ENCODE data around the gene BBOX1. TPM values are rescaled to one million over a fixed set of nuclear protein-coding genes. Genes with fewer than 3 reads are reported as not detected.

BBOX1 gene
- total and polyA plus RNA-seq, 2 of the 8 experiments (the other 6 are each of a cell fraction or from before 2014, with no cell fraction given) = not detected

DNA sequence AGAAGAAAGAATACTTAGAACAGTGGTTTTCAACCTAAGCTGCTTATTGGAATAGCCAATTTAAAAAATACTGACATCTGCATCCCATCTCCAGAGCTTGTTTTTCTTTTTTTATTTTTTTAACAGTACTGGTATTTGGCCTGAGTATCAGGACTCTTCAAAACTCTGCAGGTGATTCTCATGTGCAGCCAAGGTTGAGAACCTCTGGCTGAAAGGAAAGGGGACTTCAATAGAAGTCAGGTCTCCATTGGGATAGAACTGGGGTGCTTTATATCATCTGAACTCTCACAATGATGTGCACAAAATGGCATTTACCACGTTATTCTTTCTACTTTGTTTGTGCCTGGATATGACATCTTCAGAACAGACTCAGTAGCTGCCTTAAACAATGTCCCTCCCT, 55.3 kb downstream of the BBOX1 start:
- H3K56ac ChIP-seq (replicated peaks; ENCODE audit: insufficient read length, low read depth, low read length) = no peak overlapping the region
- CTCF ChIA-PET (ENCODE audit: partially characterized antibody) = no interaction called here
- no peaks in the 10 kb centered on the region for H4K20me1 ChIP-seq (replicated peaks in 1 of 2; ENCODE audit: control insufficient read depth in 1 of 2, insufficient read depth in 2 of 2, low read length in 2 of 2)
- H3K79me1 ChIP-seq (ENCODE audit: low read depth, low read length) = no peaks in the 10 kb centered on the region
- no peak overlapping the region for H3K14ac ChIP-seq (ENCODE audit: insufficient read length)
- POLR2A ChIA-PET (ENCODE audit: partially characterized antibody) = interaction anchor here (0.8 kb wide), 1 partner anchor 11 kb away, joined by 3 read pairs; no protein-coding TSS in a partner anchor
- no peak overlapping the region for H3K4me3 ChIP-seq (ENCODE audit: extremely low read depth in 1 of 4, insufficient read depth in 2 of 4, low read depth in 3 of 4, low read length in 4 of 4)
- H3K4ac ChIP-seq (replicated peaks; ENCODE audit: insufficient read length, low read depth, low read length) = no peak overlapping the region
- H2AFZ ChIP-seq (ENCODE audit: low read length) = no peak overlapping the region
- no peak overlapping the region for H2BK5ac ChIP-seq (ENCODE audit: low read depth, low read length)
- H2BK120ac ChIP-seq (replicated peaks; ENCODE audit: low read depth, low read length) = no peak overlapping the region
- no peak overlapping the region for H3K9ac ChIP-seq (replicated peaks in 1 of 4; ENCODE audit: extremely low read depth in 1 of 4, low read depth in 3 of 4, low read length in 3 of 4)
- H3K4me2 ChIP-seq (ENCODE audit: insufficient read depth in 1 of 2, low read depth in 2 of 2, low read length in 2 of 2) = no peak overlapping the region
- no peak overlapping the region for H2BK12ac ChIP-seq (ENCODE audit: low read depth, low read length)
- H2BK15ac ChIP-seq (ENCODE audit: low read length) = no peak overlapping the region
- H3K36me3 ChIP-seq (ENCODE audit: control insufficient read depth in 2 of 4, insufficient read depth in 4 of 4, low read length in 3 of 4) = no peaks in the 10 kb centered on the region
- no peaks in the 10 kb centered on the region for H3K79me2 ChIP-seq (ENCODE audit: control insufficient read depth in 1 of 2, insufficient read depth in 2 of 2, low read length in 2 of 2)
- H3K27me3 ChIP-seq (replicated peaks in 1 of 4; ENCODE audit: control insufficient read depth in 3 of 4, extremely low read depth in 1 of 4, insufficient read depth in 3 of 4, low read length in 3 of 4) = no peaks in the 10 kb centered on the region
- no peak overlapping the region for H2AK5ac ChIP-seq (ENCODE audit: low read depth, low read length)
- no peaks in the 10 kb centered on the region for H3K9me3 ChIP-seq (ENCODE audit: insufficient read depth in 2 of 2, low read depth in 1 of 2, low read length in 1 of 2)
- H3K23me2 ChIP-seq (ENCODE audit: low read depth, low read length) = no peaks in the 10 kb centered on the region
- TF ChIP-seq HDAC6 (IDR thresholded peaks at IDR 0.05; ENCODE audit: low read depth, low read length) = no peak
- no peak overlapping the region for H4K91ac ChIP-seq (replicated peaks; ENCODE audit: insufficient read length, low read length)
- no peak overlapping the region for H3K18ac ChIP-seq (ENCODE audit: extremely low read depth, low read length)
- DNase-seq (ENCODE audit: low read depth in 1 of 2, low spot score in 2 of 2) = no peak
- H3K4me1 ChIP-seq (replicated peaks in 1 of 4; ENCODE audit: control insufficient read depth in 3 of 4, insufficient read depth in 4 of 4, low read length in 3 of 4) = no peaks in the 10 kb centered on the region
- H4K8ac ChIP-seq (ENCODE audit: extremely low read depth, insufficient read depth, low read length) = no peak overlapping the region
- H2BK20ac ChIP-seq (ENCODE audit: low read length) = no peak overlapping the region
- H3K27ac ChIP-seq (ENCODE audit: low read depth, low read length) = no peak overlapping the region
- no peak overlapping the region for H4K5ac ChIP-seq (ENCODE audit: insufficient read length, low read depth, low read length)
- H3K23ac ChIP-seq (ENCODE audit: insufficient read length) = no peak overlapping the region
- no peak for FAIRE-seq
- WGBS, 2 experiments (ENCODE audit: extremely low coverage in 1 of 2, insufficient coverage in 1 of 2, insufficient read length in 1 of 2, insufficient replicate concordance in 2 of 2, low coverage in 1 of 2, low lambda C conversion rate in 2 of 2, missing lambda C conversion rate in 1 of 2) = 76% methylated on average over 1 of the region's 1 CpG; no CpG with 5 or more reads in 1 of the 2 experiments

Measured in H1 (cell line).